ENCODE measurements around the gene WDSUB1.
A peak's percentile ranks its signal among the peaks of the same experiment; 100 is the strongest.

WDSUB1 gene

DNA sequence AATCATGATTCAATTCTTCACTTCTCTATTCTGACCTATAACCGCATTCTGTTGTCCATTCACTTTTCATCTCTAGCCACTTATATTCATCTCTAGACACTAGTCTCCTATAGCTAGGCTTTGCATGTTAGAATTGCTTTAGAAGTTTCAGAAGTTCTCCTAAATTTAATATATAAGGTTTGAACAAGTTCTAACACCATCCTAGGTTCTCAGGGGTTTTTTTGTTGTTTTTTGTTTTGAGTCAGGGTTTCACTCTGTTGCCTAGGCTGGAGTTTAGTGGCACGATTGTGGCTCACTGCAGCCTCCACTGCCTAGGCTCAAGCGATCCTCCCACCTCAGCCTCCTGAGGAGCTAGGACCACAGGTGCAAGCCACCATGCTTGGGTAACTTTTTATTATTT lies 19.9 kb downstream of the WDSUB1 start:
- DNase-seq (ENCODE audit: low read depth): no peak

DNA sequence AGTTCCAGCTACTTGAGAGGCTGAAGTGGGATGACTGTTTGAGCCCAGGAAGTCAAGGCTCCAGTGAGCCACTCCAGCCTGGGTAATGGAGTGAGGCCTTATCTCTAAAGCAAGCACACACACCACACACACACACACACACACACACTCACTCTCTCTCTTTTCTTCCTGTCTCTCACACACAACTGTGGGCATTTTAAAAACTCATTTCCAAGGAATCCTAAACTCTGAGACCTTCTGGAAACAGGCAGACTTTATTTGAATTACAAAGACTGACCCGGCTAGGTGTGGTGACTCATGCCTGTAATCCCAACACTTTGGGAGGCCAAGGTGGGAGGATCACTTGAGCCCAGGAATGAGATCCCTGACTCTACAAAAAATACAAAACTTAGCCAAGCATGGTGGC lies 21.3 kb downstream of the WDSUB1 start:
- DNase-seq (ENCODE audit: low read depth): peak; percentile 65

DNA sequence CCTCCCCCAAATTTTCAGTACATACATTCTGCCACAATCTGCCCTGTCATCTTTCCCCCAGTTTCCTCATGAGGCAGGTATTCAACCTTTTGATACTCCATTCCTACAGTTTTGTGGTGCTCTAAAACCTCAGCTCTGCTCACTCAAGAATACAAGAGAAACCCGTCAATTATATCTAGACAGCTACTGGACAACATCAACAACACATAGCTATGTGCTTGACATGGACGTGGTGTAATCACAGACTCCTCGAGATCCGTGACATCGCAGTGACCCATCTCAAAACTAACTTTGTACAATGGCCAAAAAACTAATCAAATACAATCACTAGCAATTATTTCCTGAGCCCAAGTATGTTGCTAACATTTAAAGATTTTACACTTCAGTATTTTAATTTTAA lies 23.6 kb downstream of the WDSUB1 start:
- peak; percentile 41 for DNase-seq (ENCODE audit: low read depth)

GRCh38 chr2:159262226-159262625 lies 24.3 kb downstream of the WDSUB1 start:
- DNase-seq (ENCODE audit: low read depth): no peak

GRCh38 chr2:159256159-159256558 lies 30.3 kb downstream of the WDSUB1 start:
- peak; percentile 87 for DNase-seq (ENCODE audit: low read depth)

DNA sequence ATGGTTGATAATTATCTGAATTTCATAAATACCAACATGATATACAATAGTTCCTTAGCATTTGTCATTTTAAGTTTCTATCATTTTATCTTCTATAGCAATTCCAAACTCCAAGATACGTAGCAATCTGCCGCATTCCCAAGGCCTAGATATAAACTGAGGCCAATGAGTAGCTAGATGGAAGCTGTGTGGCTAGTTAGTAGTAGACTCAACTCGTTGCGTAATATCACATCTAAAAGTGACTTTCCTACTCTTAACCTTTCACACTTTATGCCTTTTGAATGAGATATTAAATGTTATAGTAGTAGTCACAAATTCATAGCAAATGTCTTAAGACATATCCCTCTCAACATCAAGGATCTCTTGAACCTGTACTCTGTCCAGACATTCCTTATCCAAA lies 33.6 kb downstream of the WDSUB1 start:
- no peak for DNase-seq (ENCODE audit: low read depth)

DNA sequence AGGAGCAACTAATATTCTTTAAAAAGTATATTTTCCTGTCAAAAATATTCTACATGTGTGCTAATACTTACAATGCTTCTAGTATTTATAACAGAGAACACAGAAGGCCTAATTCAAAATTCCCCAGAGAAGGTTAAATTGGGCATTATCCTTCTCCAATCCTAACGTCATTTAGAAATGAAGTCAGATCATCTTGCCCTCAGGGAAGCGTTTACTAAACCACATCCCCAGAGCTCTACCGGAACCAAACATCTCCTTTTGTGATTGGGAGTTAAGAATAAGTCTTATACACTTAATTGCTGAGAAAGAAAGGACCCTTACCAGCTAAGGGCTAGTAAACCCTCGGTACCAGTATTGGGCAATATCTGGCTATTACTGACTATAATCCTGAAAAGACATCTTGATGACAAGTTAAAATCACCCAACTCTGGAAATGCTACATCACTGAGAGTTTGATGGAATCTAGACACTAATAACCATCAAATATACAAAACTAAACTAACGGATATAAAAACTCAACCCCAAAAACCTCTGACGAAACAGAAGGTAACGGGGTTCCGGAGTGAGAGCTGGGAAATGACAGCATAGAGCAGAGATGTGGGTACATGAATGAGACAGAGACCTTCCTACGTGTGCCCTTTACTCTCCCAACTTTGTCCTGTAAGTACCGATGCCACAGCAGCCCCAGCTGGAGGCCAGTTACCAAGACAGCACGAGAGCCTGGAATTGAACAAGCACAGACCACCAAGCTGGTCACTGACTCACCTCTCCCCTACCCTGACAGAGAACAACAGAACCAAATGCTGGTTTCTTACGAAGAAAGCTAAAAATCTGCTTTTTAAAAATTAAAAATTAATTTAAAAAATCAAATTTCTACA lies 35.0 kb downstream of the WDSUB1 start:
- no peak for DNase-seq (ENCODE audit: low read depth)

GRCh38 chr2:159249990-159250715 lies 36.4 kb downstream of the WDSUB1 start:
- peak; percentile 62 for DNase-seq (ENCODE audit: low read depth)

GRCh38 chr2:159246325-159246988 lies 40.0 kb downstream of the WDSUB1 start:
- no peak for DNase-seq (ENCODE audit: low read depth)

DNA sequence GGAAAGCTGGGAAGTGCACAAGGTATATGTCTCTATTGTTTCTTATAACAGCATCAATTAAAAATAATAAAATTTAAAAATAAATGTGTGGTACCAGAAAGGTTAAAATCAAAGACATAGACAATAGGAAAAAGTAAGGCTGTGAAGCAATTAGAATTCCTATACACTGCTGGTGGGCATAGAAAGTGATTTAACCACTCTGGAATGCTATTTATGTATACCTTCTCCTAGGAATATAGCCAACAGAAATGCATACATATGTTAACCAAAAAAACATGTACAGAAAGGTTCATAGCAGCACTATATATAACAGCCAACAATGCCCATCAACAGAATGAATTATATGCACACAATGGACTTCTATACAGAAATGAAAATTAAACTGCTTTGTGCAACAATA lies 43.0 kb downstream of the WDSUB1 start:
- no peak for DNase-seq (ENCODE audit: low read depth)

DNA sequence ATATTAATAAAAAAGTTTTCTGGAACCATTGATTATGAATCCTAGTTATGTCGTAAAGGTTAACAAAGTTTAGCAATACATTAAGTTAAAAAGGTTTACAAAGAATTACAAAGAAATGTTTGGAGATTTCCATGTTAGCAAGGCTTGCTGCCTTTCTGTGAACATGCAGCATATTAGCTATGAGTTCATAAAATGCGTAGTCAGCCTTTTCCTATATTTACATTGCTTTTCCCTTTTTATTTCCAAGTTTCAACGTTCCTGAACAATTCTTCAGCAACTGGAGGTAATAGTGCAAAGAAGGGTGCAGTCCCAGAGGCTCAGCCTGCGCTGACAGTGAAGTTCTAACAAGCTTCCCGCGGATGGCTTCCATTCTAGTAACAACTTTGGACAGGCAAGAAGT lies 51.6 kb downstream of the WDSUB1 start:
- no peak for DNase-seq (ENCODE audit: low read depth)

- no peak for DNase-seq (ENCODE audit: low read depth)
Observed at GRCh38 chr2:159232456-159233170, 53.9 kb downstream of the WDSUB1 start.

DNA sequence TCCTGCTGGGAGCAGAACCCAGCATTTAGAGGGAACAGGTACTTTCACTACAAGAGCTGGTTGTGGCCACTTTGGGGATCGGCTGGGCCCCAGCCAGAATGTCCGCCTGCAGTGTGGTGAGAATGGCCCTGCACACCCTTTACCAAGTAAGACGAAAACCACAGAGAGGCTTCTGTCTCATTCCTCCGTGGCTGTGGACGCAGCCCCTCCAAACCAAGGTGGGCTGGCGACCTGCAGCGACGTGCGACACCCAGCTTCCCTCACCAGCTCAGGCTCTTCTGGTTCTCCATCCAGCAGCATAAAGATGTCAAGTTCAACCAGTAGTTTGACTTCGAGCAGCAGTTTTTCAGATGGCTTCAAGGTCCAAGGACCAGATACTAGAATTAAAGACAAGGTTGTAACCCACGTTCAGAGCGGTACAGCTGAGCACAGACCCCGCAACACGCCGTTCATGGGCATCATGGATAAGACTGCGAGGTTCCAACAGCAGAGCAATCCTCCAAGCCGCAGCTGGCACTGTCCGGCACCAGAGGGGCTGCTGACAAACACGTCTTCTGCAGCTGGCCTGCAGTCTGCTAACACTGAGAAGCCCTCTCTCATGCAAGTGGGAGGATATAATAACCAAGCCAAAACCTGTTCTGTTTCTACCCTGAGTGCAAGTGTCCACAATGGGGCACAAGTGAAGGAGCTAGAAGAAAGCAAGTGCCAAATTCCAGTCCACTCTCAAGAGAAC lies 56.2 kb downstream of the WDSUB1 start:
- DNase-seq (ENCODE audit: low read depth): no peak

GRCh38 chr2:159229476-159230144 lies 56.9 kb downstream of the WDSUB1 start:
- DNase-seq (ENCODE audit: low read depth): no peak

- no peak for DNase-seq (ENCODE audit: low read depth)
Observed at GRCh38 chr2:159228081-159228581, 58.4 kb downstream of the WDSUB1 start.

DNA sequence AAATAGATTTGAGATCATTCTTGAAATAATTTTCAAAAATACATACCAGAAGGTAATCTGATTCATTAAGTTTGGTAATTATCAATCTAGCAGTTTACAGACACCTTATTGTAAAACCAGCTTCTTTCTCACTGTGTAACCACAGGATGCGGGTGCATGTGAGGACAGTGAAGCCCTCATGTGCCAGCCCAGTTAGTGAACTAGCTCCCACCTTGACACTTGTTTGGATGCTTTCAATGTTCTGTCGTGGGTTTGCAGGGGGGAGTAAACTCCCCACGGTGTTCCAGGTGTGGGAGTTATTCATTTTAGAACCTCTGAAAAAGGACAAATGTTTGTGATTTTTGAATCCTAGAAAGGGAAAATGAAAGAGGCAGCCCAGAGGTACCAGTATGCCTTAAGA lies 59.0 kb downstream of the WDSUB1 start:
- no peak for DNase-seq (ENCODE audit: low read depth)

DNA sequence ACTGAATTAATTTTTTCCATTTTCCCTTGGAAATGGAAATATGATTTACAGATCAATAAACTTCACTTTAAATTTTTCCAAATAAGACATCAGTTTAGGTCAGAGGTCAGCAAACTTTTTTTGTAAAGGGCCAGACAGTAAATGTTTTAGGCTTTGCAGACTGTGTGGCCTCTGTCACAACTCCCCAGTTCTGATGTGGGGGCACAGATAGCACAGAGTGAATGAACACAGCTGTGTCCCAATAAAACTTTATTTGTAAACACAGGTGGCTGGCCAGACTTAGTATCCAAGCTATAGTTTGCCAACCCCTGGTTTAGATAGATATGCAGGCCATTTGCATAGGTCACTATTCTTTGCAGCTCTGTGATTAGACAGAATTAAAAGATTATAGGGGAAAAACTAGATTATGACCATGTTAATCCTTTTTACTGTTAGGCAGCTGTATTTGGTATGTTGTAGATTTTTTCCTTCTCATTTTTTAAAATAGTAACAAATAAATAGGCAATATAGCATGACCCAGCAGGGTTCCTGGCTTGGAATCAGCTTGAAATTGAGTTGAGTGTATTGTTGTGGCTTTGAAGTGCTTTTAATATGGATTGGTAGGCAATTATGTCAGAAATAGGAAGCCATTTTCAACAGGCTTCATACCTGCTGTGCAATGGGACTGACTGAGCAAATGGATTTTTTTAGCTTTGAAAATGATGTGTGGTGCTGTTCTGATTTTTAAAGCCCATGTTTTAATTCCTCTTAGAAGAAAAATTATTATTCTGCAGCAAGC lies 59.7 kb downstream of the WDSUB1 start:
- no peak for DNase-seq (ENCODE audit: low read depth)

DNA sequence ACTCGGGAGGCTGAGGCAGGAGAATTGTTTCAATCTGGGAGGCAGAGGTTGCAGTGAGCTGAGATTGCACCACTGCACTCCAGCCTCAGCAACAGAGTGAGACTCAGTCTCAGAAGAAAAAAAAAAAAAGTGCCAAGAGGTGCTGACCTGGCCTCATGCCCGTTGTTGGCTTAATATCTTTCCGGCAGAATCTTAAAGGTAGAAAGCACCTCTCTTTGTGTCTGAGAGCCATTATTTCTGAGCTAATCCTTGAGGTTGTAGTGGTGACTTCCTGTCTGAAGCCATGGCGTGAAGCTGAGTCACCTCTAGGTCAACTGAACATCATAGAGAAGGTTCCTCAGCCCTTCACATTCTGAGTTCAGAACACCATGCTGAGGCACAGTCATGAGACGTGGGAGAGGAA lies 60.4 kb downstream of the WDSUB1 start:
- peak; percentile 39 for DNase-seq (ENCODE audit: low read depth)

- no peak for DNase-seq (ENCODE audit: low read depth)
Observed at GRCh38 chr2:159225025-159226016, 61.2 kb downstream of the WDSUB1 start.
